HFFc6 (cell line): ENCODE results near the gene CYTH2. TPM values are rescaled to one million over a fixed set of nuclear protein-coding genes. Genes with fewer than 3 reads are reported as not detected.

Source experiments
- DNase-seq: peaks from one replicate; pipeline ENCODE4 v3.0.0-alpha.2; 2018
- H3K27ac Mint-ChIP-seq: 2 replicates; pipeline ENCODE4 v1.8.0; 2020; ENCODE audit warnings: mild to moderate bottlenecking, mixed read lengths
- H3K27me3 Mint-ChIP-seq: 2 replicates; pipeline ENCODE4 v1.8.0; 2021; ENCODE audit warnings: mild to moderate bottlenecking, moderate library complexity, mixed read lengths; ENCODE audit not compliant: insufficient read depth
- H3K36me3 Mint-ChIP-seq: 2 replicates; pipeline ENCODE4 v1.8.0; 2021; ENCODE audit warnings: low read depth, mixed read lengths
- H3K4me1 Mint-ChIP-seq: 2 replicates; pipeline ENCODE4 v1.8.0; 2020; ENCODE audit warnings: low read depth, mixed read lengths
- H3K4me3 Mint-ChIP-seq: 2 replicates; pipeline ENCODE4 v1.8.0; 2020; ENCODE audit warnings: mild to moderate bottlenecking, moderate library complexity, mixed read lengths
- H3K9me3 Mint-ChIP-seq: 2 replicates; pipeline ENCODE4 v1.8.0; 2020; ENCODE audit warnings: mild to moderate bottlenecking, mixed read lengths
- CTCF ChIP-seq: fragments of 200-600 bp; sonication (generic); IDR thresholded peaks from 2 replicates; pipeline ENCODE4 v1.5.0; 2021; ENCODE audit warnings: antibody characterized with exemption, mild to moderate bottlenecking
- total RNA-seq, 6 experiments: library from RNA; stranded (reverse); fragmentation: NEBNext Ultra II Directional; extraction: Animal tissue kit (Norgen Biotek cat#: 25700); gene quantifications; 2 replicates in 1 of 6; 3 replicates in 5 of 6; pipeline ENCODE4 v1.2.3, GENCODE V29; 2021

Gene CYTH2
- total RNA-seq, 6 experiments from 2014 or later = 46.2 to 49.5 (median 47.1) TPM

- no peak for DNase-seq
- TF ChIP-seq CTCF = no peak
- 0 out of 2 replicates have a peak, but pooled peaks cover 8% of the 10 kb centered on the region for H3K36me3 Mint-ChIP-seq
- no peaks in the 10 kb centered on the region for H3K27me3 Mint-ChIP-seq
- peaks cover 4% of the 10 kb centered on the region for H3K4me1 Mint-ChIP-seq
- H3K4me3 Mint-ChIP-seq = no peak overlapping the region
- H3K9me3 Mint-ChIP-seq = no peaks in the 10 kb centered on the region
- H3K27ac Mint-ChIP-seq = no peak overlapping the region
Observed at GRCh38 chr19:48461651-48461981, 7.6 kb upstream of the CYTH2 start.

DNA sequence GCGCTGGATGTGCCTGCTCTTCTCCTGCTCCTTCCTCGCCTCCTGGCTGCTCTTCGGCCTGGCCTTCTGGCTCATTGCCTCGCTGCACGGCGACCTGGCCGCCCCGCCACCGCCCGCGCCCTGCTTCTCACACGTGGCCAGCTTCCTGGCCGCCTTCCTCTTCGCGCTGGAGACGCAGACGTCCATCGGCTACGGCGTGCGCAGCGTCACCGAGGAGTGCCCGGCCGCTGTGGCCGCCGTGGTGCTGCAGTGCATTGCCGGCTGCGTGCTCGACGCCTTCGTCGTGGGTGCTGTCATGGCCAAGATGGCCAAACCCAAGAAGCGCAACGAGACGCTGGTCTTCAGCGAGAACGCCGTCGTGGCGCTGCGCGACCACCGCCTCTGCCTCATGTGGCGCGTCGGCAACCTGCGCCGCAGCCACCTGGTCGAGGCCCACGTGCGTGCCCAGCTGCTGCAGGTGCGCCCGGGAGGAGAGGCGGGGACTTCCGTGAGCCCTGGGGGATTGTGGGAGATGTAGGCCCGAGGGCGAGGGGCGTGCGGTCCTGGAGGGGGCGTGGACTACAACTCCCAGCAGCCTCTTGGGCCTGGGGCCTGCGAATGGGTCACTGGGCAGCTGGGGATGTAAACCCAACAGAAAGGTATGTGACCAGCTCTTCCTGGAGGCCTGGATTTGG is 7.0 kb upstream of the CYTH2 start:
- Mint-ChIP-seq H3K4me3 (no peak overlapping the region), H3K9me3 (no peaks in the 10 kb centered on the region), H3K36me3 (0 out of 2 replicates have a peak, but pooled peaks cover 6% of the 10 kb centered on the region), H3K27me3 (no peaks in the 10 kb centered on the region), H3K27ac (no peak overlapping the region), H3K4me1 (peaks cover 9% of the 10 kb centered on the region)
- no peak for TF ChIP-seq CTCF
- no peak for DNase-seq

DNA sequence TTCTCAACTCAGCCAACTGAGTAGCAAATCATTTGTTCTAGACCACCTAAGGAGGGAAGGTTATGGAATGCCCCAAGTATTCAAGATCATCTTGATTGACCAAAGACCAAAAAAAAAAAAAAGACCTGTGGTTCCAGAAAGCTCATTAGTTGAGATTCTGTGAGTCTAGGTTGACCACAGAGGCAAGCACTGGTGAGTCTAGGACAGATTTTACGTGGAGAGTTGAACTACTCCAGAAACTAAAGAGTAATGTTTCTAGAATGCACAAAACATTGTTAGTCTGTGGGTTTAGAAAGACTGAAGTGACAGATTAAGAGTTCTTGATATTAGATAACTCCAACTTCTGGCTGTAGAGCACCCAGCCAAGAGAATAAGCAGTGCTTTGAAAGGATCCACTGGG is 4.0 kb upstream of the CYTH2 start:
- Mint-ChIP-seq H3K27me3 (peaks cover 2% of the 10 kb centered on the region; the same call in 1 of the 2 replicates), H3K9me3 (no peaks in the 10 kb centered on the region), H3K27ac (no peak overlapping the region), H3K4me3 (no peak overlapping the region), H3K4me1 (peaks cover 24% of the 10 kb centered on the region), H3K36me3 (peaks cover 9% of the 10 kb centered on the region; the same call in 1 of the 2 replicates)
- DNase-seq = no peak
- no peak for TF ChIP-seq CTCF

- Mint-ChIP-seq H3K4me3 (no peak overlapping the region), H3K9me3 (no peaks in the 10 kb centered on the region), H3K27me3 (peaks cover 2% of the 10 kb centered on the region; the same call in 1 of the 2 replicates), H3K27ac (peak overlapping the region; percentile 68), H3K36me3 (peaks cover 18% of the 10 kb centered on the region; the same call in 1 of the 2 replicates), H3K4me1 (peaks cover 24% of the 10 kb centered on the region)
- DNase-seq = peak; percentile 37
- no peak for TF ChIP-seq CTCF
Observed at GRCh38 chr19:48466561-48467325, 2.4 kb upstream of the CYTH2 start.

- peaks cover 3% of the 10 kb centered on the region for H3K27me3 Mint-ChIP-seq
- TF ChIP-seq CTCF = peak; percentile 24
- peaks cover 18% of the 10 kb centered on the region; the same call in 1 of the 2 replicates for H3K36me3 Mint-ChIP-seq
- peak overlapping the region; percentile 95 for H3K27ac Mint-ChIP-seq
- H3K9me3 Mint-ChIP-seq = no peaks in the 10 kb centered on the region
- peaks cover 24% of the 10 kb centered on the region for H3K4me1 Mint-ChIP-seq
- peak; percentile 100 for DNase-seq
- peak overlapping the region; percentile 93 for H3K4me3 Mint-ChIP-seq
Observed at GRCh38 chr19:48468772-48469288, 339 bp upstream of the CYTH2 start.
